ENCODE results near the gene MCHR1. TPM values are rescaled to one million over a fixed set of nuclear protein-coding genes. Genes with fewer than 3 reads are reported as not detected.
"Not testable (repeated sequence)": the region's sequence is repeated elsewhere in the genome, so short reads cannot be mapped to it uniquely, and the experiment has no call there.

The MCHR1 gene
- total RNA-seq, 1 experiment from 2014 or later, result 12.0 TPM

DNA sequence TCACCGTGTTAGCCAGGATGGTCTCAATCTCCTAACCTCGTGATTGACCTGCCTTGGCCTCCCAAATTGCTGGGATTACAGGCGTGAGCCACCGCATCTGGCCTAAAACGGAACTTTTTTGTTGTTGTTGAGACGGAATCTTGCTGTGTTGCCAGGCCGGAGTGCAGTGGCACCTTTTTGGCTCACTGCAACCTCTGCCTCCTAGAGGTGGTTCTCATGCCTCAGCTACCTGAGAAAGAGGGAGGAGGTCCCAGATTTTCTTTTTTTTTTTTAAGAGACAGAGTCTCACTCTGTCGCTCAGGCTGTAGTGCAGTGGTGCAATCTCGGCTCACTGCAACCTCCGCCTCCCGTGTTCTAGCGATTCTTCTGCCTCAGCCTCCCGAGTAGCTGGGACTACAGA, 7.9 kb upstream of the MCHR1 start:
- Histone ChIP-seq H3K9me3 (replicated peaks) (no peaks in the 10 kb centered on the region), H3K27me3 (no peaks in the 10 kb centered on the region), H3K36me3 (no peaks in the 10 kb centered on the region), H3K4me1 (no peaks in the 10 kb centered on the region), H3K4me3 (no peak overlapping the region), H3K27ac (no peak overlapping the region)
- DNase-seq, result no peak

DNA sequence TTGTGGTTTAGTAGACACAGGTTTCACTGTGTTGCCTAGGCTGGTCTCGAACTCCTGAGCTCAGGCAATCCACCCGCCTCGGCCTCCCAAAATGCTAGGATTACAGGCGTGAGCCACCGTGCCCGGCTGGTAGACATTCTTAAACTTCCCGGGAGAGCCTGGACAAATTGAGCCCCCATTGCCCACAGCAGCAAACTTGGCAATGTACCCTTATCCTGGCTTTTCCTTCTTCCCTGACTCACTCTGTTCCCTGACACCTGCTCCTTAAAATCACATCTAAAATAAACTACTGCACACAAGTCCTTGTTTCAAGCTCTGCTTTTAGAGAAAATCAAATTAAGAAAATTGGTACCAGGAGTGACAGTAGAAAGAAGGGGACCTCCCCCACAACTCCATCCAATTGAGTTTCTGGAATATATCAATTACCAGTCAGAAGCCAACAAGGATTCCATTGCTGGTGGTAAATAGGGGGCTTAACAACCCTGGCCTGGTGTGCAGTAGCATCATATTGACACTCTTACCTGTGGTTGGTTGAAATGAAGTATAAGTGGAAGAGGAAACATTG, 7.4 kb upstream of the MCHR1 start:
- Histone ChIP-seq H3K4me3 (no peak overlapping the region), H3K4me1 (no peaks in the 10 kb centered on the region), H3K36me3 (no peaks in the 10 kb centered on the region), H3K9me3 (replicated peaks) (no peaks in the 10 kb centered on the region), H3K27ac (no peak overlapping the region), H3K27me3 (no peaks in the 10 kb centered on the region)
- no peak for DNase-seq

DNA sequence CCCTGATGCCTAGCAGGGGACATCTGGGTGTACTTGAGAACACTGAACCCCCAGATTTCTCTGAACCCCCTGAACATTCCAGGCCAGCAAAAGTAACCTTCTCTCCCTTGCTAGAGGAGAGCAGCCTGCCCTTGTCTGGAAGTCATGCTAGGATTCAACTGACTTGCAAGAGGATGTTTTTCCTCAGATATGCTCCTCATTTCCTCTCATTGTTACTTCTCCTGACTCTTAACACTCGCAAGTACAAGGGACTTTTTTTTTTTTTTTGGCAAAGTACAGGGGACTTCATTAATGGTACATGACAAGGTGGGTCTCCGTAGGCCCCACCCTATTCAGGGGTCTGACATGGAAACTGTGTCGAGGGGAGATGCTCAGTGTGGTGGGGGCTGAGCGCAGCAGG, 6.3 kb upstream of the MCHR1 start:
- DNase-seq, result no peak
- Histone ChIP-seq H3K4me3 (no peak overlapping the region), H3K27ac (no peak overlapping the region), H3K36me3 (no peaks in the 10 kb centered on the region), H3K4me1 (peaks cover 3% of the 10 kb centered on the region; the same call in 1 of the 2 replicates), H3K9me3 (replicated peaks) (no peaks in the 10 kb centered on the region), H3K27me3 (no peaks in the 10 kb centered on the region)

DNA sequence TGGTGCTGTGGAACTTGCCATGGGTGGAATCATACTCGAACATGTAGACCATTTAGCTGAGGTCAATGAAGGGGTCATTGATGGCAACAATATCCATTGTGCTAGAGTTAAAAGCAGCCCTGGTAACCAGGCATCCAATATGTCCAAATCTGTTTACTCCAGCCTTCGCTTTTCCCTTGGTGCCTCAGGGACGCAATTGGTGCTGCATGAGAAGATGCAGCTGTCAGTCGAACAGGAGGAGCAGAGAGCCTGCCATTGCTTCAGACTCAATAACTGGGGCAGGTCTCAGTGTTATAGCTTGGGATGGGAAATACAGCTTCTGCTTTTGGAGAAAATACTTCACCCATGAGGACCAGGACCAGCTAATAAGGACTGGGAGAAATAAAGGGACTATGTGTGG, 5.0 kb upstream of the MCHR1 start:
- H3K27ac ChIP-seq, result no peak overlapping the region
- H3K9me3 ChIP-seq (replicated peaks), result no peaks in the 10 kb centered on the region
- no peak overlapping the region for H3K4me3 ChIP-seq
- H3K36me3 ChIP-seq, result no peaks in the 10 kb centered on the region
- no peak for DNase-seq
- H3K27me3 ChIP-seq, result no peaks in the 10 kb centered on the region
- H3K4me1 ChIP-seq, result peaks cover 12% of the 10 kb centered on the region; the same call in 1 of the 2 replicates

DNA sequence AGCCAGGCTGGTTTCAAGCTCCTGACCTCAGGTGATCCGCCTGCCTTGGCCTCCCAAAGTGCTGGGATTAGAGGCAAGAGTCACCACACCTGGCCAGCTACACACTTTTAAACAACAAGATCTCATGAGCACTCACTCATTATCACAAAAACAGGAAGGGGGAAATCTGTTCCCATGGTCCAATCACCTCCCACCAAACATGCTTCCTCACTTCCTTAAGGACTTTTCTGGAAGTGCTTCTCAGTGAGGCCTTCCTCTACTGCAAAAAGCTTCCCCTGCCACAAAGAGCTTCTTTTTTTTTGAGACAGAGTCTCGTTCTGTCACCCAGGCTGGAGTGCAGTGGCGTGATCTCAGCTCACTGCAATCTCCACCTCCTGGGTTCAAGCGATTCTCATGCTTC, 3.1 kb upstream of the MCHR1 start:
- not testable (repeated sequence) for H3K9me3 ChIP-seq (replicated peaks); H3K27ac ChIP-seq; DNase-seq; H3K36me3 ChIP-seq; H3K27me3 ChIP-seq; H3K4me3 ChIP-seq
- peaks cover 12% of the 10 kb centered on the region; the same call in 1 of the 2 replicates for H3K4me1 ChIP-seq

DNA sequence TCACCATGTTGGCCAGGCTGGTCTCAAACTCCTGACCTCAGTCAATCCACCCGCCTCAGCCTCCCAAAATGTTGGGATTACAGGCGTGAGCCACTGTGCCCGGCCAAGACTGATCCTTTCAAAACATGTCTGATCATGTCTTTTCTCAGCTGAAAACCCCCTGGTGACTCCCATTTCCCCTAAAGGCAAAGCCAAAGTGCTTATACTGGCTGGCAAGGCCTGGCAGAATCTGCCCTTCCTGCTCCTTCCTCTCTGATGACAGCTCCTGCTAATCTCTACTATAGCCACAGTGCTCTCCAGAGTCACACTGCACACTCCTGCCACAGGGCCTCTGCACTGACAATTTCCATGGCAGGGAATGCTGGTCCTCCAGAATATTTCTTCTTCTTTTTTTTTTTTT, 2.6 kb upstream of the MCHR1 start:
- Histone ChIP-seq H3K4me3 (no peak overlapping the region), H3K36me3 (no peaks in the 10 kb centered on the region), H3K4me1 (peaks cover 12% of the 10 kb centered on the region; the same call in 1 of the 2 replicates), H3K9me3 (replicated peaks) (no peaks in the 10 kb centered on the region), H3K27me3 (no peaks in the 10 kb centered on the region), H3K27ac (no peak overlapping the region)
- DNase-seq, result no peak

DNA sequence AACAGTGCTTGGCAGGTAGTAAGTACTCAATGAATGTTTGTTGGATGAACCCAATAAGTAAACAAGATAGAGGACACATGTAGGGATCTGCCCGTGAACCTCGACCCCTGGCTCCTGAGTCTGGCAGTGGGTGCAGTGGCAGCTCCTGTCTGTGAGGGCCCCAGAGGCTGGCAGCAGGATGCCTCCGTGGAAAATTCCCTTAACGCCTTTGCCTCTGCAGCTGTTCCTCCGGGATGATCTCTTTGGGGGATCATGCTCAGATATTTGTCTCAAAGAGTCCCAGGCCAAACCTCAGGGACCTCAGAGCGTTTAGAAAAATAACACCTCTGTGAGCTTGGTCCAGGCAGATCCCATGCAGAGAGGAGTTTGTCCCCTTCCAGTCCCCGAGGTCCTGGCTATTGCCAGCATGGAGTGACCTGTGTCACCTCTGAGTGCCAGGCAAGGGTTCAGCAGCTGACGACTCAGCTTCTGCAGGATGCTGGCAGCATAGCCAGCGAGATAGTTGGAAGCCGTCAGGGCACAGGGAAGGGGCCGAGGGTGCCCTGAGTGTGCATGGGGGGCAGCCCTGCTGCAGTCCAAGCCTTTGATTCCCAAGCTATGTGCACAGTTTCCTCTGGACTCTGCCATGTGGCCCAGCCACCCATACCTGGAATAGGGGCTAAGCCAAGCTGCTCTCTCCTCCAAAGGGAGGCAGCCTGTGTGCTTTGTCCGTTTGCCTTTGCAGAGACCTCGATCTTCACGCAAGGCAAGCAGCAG, 613 bp upstream of the MCHR1 start:
- DNase-seq, result peak; percentile 73 to 86
- no peaks in the 10 kb centered on the region for H3K36me3 ChIP-seq
- H3K4me3 ChIP-seq, result peak overlapping the region; percentile 61

DNA sequence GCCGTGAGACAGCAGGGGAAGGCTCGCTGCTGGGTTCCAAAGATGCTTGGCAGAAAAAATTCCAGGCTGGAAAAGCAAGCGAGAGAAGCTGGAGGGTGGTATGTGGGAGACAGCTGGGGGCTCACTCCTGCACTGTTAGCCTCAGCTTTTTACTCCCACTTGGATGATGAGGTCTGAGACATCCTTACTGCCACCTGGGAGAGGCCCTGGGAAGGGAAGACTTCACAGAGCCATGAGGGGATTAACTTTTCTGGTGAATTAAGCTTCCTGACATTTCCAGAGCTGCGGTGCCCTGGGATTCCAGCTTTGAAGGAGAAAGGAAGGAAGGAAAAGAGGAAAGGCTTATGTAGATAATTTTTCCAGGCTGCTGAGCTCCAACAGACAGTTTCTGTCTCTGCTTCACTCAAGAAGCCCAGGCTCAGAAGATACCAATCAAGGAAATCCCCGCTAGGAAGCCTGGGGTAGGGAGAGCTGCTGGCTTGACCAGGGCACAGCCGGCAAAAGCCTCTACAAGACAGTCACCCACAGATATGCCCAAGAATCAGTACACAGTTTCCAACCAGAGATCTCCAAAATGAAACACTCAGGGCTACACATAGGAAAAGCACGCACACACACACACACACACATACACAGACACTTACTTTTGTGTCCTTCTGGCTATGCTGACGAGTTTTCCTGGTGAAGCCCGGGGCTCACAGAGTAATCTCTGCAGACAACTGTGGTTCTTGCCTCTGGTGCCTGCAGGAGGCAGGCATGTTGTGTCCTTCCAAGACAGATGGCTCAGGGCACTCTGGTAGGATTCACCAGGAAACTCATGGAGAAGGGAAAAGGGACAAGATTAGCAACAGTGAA, 907 bp downstream of the MCHR1 start:
- Histone ChIP-seq H3K27ac (peak overlapping the region; percentile 86), H3K36me3 (no peaks in the 10 kb centered on the region), H3K9me3 (replicated peaks) (no peaks in the 10 kb centered on the region), H3K27me3 (no peaks in the 10 kb centered on the region), H3K4me1 (peaks cover 24% of the 10 kb centered on the region), H3K4me3 (peak overlapping the region; percentile 61)
- peak; percentile 48 to 65 for DNase-seq

More for the DNA sequence above, 613 bp upstream of the MCHR1 start:
- Histone ChIP-seq H3K9me3 (replicated peaks) (no peaks in the 10 kb centered on the region), H3K4me1 (peaks cover 21% of the 10 kb centered on the region), H3K27me3 (no peaks in the 10 kb centered on the region), H3K27ac (peak overlapping the region; percentile 86)

DNA sequence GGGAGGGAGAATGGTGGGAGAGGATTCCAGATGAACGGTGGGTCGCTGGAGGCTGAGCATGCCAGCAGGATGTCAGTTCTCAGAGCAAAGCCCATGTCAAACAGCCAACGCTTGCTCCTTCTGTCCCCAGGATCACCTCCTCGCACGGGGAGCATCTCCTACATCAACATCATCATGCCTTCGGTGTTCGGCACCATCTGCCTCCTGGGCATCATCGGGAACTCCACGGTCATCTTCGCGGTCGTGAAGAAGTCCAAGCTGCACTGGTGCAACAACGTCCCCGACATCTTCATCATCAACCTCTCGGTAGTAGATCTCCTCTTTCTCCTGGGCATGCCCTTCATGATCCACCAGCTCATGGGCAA, 1.5 kb downstream of the MCHR1 start:
- no peaks in the 10 kb centered on the region for H3K27me3 ChIP-seq
- H3K4me1 ChIP-seq, result peaks cover 24% of the 10 kb centered on the region
- H3K36me3 ChIP-seq, result no peaks in the 10 kb centered on the region
- no peak overlapping the region for H3K27ac ChIP-seq
- no peak for DNase-seq
- H3K9me3 ChIP-seq (replicated peaks), result no peaks in the 10 kb centered on the region
- no peak overlapping the region; the same call in 1 of the 2 replicates for H3K4me3 ChIP-seq

DNA sequence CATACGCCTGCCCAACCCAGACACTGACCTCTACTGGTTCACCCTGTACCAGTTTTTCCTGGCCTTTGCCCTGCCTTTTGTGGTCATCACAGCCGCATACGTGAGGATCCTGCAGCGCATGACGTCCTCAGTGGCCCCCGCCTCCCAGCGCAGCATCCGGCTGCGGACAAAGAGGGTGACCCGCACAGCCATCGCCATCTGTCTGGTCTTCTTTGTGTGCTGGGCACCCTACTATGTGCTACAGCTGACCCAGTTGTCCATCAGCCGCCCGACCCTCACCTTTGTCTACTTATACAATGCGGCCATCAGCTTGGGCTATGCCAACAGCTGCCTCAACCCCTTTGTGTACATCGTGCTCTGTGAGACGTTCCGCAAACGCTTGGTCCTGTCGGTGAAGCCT, 2.2 kb downstream of the MCHR1 start:
- H3K4me1 ChIP-seq, result peaks cover 24% of the 10 kb centered on the region
- no peak overlapping the region for H3K27ac ChIP-seq
- no peaks in the 10 kb centered on the region for H3K27me3 ChIP-seq
- no peak for DNase-seq
- H3K9me3 ChIP-seq (replicated peaks), result no peaks in the 10 kb centered on the region
- no peak overlapping the region for H3K4me3 ChIP-seq
- no peaks in the 10 kb centered on the region for H3K36me3 ChIP-seq

DNA sequence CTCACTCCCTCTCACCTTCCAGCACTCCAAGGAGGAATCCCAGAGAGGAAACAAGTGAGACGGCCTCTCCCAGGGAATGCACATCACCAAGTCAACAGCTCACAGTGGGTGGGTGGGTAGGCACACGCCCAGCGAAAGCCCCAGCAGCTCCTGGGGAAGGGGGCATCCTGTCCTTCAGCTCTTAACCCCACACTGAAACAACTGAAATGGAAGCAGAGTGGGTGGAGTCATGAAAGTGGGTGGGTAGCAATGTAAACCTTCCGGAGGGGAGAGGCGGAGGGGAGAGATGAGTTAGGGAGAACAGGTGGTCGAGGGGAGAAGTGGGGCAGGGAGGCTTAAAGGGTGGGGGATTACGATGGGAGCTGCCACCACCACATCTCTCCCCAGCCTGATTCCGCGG, 5.4 kb downstream of the MCHR1 start:
- Histone ChIP-seq H3K4me1 (peaks cover 12% of the 10 kb centered on the region), H3K9me3 (replicated peaks) (no peaks in the 10 kb centered on the region), H3K27ac (no peak overlapping the region), H3K36me3 (no peaks in the 10 kb centered on the region), H3K4me3 (peak overlapping the region; percentile 42), H3K27me3 (no peaks in the 10 kb centered on the region)
- peak; percentile 74 to 84 for DNase-seq

DNA sequence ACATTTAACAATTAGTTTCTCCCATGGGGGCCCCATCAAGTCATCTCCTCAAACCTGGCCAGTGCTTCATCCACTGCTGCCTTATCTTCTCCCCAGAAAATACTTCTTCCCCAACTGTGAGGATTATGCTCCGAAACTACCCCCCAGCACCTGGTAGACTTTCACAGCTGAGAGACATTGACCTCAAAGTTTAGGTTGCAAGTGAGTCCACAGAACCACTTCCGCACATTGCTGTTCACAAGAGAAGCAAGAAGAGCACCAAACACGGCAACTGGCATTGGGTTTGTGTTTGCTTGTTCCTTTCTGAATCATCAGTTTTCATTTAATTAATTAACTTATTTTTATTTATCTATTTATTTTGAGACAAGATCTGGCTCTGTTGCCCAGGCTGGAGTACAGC, 6.1 kb downstream of the MCHR1 start:
- Histone ChIP-seq H3K36me3 (no peaks in the 10 kb centered on the region), H3K9me3 (replicated peaks) (no peaks in the 10 kb centered on the region), H3K27me3 (no peaks in the 10 kb centered on the region), H3K4me1 (peaks cover 12% of the 10 kb centered on the region), H3K27ac (no peak overlapping the region), H3K4me3 (no peak overlapping the region; the same call in 1 of the 2 replicates)
- no peak for DNase-seq

DNA sequence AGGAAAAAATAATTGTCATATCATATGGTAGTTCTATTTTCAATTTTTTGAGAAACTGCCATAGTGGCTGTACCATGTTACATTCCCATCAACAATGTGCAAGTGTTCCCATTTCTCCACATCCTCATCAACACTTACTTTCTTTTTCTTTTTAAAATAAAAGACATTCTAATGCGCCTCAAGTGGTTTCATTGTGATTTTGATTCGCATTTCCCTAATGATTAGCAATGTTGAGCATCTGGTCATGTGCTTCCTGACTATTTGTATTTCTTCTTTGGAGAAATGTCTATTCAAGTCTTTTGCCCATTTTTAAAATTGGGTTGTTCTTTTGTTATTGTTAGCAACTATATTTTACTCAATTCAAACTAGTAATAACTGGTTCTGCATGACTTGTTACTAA, 8.4 kb downstream of the MCHR1 start:
- Histone ChIP-seq H3K4me1 (peaks cover 8% of the 10 kb centered on the region), H3K9me3 (replicated peaks) (no peaks in the 10 kb centered on the region), H3K27me3 (no peaks in the 10 kb centered on the region), H3K27ac (no peak overlapping the region), H3K4me3 (no peak overlapping the region), H3K36me3 (no peaks in the 10 kb centered on the region)
- no peak for DNase-seq

DNA sequence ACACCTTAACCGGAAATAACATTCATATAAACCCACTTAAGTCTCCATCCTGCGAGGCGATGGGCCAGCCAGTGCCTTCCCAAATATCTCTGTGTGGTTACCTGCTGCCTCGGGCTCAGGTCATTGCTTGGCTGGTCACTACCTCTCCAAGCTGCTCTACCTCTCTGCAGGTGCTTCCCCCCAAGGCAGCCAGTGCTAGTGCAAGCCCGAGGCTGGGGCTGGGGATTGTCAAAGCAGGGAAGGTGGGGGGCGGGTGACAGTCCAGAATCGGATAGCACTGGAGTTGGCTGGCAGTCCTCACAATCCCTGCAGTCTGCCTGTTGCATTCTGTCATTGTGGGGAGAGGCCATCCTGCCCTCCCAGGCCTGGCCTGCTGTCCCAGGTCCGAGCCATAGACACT, 11.1 kb downstream of the MCHR1 start:
- Histone ChIP-seq H3K36me3 (no peaks in the 10 kb centered on the region), H3K9me3 (replicated peaks) (no peaks in the 10 kb centered on the region), H3K27ac (no peak overlapping the region), H3K4me3 (no peak overlapping the region), H3K4me1 (0 out of 2 replicates have a peak, but pooled peaks cover 2% of the 10 kb centered on the region), H3K27me3 (no peaks in the 10 kb centered on the region)
- DNase-seq, result no peak

DNA sequence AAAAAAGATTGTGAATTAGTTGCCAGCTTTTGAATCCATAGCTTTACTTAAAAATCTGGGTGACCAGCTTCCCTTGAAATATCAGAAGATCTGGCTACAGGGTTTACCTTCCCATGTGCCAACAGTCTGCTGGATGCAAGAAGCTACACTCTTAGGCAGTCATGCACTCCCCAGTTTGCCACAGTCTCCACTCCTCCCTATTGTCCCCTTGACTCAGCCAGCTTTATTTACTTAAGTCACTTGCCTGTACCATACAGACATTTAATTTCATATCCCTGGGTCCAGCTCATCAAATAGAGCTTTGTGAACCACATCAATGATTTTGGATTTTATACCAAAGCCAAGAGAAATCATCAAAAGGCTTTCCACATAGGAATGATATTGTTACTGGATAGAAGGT, 12.2 kb downstream of the MCHR1 start:
- Histone ChIP-seq H3K4me3 (no peak overlapping the region), H3K4me1 (peaks cover 7% of the 10 kb centered on the region; the same call in 1 of the 2 replicates), H3K9me3 (replicated peaks) (no peaks in the 10 kb centered on the region), H3K27me3 (no peaks in the 10 kb centered on the region), H3K27ac (no peak overlapping the region), H3K36me3 (no peaks in the 10 kb centered on the region)
- no peak for DNase-seq
